Hematopoietic multipotent progenitor cell treated with erythropoietin and hydrocortisone succinate and interleukin-3 and kit ligand, for 6 days (in vitro differentiated cells): ENCODE data around the gene INCA1.
"Not testable (repeated sequence)": the region's sequence is repeated elsewhere in the genome, so short reads cannot be mapped to it uniquely, and the experiment has no call there.

Experiments
- DNase-seq: peaks from one replicate; pipeline ENCODE4 v3.0.0-alpha.2; 2015

Gene INCA1, protein sequence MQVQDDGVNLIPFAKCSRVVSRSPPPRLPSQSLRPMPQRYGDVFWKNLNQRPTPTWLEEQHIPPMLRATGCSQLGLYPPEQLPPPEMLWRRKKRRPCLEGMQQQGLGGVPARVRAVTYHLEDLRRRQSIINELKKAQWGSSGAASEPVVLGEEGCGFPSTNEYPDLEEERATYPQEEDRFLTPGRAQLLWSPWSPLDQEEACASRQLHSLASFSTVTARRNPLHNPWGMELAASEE

DNA sequence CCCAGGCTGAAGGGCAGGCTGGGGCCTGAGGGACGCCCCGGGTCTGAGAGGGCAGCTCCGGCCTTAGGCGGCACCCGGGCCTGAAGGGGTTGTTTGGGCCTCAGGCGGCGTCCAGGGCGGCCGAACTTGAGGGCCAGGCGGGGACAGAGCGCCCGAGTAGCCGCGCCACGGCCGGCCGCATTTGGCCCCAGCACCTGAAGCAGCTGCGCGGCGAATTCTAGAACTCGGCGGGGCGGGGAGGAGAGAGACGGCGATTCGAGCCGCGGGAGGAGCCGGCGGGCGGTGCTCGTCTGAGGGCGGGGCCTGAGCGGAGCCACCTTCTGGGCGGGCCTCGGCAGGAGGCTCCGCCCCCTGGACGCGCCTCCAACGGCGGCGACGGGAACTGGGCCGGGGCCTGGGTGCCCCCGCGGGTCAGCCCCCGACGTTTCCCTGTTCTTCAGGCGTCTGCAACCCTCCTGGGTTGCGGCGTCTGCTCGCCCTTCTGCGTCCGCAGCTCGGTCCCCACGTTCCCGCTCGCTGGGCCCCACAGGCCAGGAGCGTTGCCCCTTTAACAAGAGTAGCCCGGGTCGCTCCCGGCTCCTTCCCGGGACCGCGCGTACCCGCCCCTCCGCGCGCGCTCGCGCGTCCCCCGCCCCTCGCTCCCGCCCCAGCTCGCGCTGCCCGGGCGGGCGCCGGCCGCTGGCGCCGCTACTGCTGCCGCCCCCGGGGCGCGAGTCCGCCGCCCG is at the start of gene INCA1, which contains the start of gene KIF1C:
Gene INCA1, minus strand, starts transcription at position 221 of the 725 bp plus-strand sequence. CDS start 3,085 bp downstream, outside the sequence.
Gene KIF1C, plus strand, starts transcription at position 649 of the 725 bp plus-strand sequence. CDS start 2,297 bp downstream, outside the sequence.
- peak; percentile 95 for DNase-seq

DNA sequence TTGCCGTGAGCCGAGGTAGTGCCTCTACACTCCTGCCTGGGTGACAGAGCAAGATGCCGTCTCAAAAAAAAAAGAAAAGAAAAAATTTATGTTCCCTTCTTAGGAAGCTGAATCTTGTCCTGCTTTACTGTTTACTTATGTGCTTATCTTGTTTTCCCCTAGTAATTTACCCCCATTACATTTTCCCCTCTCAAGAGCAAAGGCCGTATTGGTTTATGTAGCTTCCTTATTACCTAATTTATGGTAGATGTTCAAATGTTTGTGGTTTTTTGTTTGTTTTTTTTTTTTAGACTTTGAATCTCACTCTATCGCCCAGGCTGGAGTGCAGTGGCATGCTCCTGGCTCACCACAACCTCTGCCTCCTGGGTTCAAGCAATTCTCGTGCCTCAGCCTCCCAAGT is 48.2 kb upstream of the INCA1 start:
- no peak for DNase-seq

DNA sequence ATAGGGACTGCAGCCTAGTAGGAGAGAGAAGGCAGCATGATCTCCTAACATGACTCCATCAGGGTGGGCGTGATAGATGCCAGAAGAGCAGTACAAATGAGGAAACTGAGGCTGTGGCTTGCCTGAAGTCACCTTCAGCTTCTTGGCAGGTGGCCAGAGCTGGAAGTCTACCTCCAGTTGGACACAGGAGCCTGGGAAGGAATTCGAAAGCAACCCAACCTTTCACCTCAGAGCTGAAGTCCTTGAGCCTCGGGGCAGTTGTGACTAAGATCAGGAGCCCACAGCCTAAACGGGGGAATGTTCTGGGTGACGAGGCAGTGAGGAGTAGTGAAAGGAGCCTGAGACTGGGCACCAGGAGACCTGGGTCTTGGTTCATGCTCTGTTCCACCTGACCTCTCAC is 47.3 kb upstream of the INCA1 start:
- DNase-seq = no peak

DNA sequence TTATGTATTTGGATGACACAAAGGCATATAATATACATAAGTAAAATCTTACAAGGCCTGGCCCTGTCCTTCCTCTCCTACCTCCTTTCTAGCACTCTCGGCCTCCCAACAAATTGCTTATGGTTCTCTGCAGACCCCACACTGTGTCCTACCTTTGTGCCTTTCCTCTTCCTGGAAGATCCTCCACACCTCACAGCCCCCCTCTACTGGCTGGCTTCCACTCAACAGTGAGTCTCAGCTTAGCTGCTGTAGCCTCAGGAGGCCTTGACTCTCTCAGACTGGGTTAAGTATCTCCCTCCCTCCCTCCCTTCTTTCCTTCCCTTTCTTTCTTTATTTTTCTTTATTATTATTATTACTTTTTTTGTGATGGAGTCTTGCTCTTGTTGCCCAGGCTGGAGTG is 46.2 kb upstream of the INCA1 start:
- no peak for DNase-seq

DNA sequence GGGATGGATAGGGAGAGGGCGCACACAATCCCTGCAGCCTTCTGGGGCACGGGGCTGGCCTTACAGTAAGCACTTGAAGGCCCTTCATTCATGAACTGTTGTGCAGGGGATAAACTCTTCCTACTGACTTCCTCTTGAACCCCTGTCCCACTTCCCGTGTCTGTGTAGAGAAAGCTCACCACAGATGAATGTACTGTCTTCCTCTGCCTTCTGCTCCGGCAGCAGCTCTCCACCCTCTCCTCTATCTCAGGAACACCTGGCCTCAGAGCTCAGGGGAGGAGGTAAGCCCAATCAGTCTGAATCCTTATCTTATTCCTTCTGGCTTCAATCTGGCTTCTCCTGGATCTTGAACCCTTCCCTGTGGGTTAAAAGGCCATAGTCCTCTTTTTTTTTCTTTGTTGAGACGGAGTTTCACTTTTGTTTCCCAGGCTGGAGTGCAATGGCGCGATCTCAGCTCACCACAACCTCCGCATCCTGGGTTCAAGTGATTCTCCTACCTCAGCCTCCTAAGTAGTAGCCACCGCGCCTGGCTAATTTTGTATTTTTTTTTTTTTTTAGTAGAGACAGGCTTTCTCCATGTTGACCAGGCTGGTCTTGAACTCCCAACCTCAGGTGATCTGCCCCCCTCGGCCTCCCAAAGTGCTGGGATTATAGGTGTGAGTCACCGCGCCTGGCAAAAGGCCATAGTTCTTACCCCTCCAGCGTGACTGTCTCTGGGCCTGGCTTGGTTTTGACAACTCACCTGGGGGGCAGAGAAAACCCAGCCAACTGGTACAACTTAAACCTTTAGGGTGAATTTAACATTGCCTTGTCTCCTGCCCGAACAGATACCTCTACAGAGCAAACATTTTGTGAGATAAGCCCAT is 45.1 kb upstream of the INCA1 start:
- DNase-seq = no peak

DNA sequence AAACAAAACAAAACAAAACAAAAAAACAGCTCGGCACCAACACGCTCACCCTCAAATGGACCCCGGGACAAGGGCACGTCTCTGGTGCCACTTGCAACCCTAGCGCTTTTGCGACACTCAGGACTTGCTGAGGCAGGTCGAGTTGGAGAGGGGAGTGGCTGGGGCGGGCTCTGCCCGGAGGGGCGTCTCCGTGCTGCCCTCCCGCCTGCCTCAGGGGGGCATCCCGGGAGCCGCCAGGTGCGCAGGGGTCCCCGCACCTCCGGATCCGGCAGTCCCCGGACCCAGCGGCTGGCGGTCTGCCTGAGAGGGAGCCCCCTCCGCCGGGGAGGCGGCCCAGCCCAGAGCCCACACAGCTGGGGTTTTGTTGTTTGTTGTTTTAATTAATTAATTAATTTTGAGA is 38.0 kb upstream of the INCA1 start, which contains the start of gene SLC52A1:
Gene SLC52A1, minus strand, starts transcription at position 112 of the 400 bp plus-strand sequence. CDS start 820 bp downstream, outside the sequence.
- no peak for DNase-seq

DNA sequence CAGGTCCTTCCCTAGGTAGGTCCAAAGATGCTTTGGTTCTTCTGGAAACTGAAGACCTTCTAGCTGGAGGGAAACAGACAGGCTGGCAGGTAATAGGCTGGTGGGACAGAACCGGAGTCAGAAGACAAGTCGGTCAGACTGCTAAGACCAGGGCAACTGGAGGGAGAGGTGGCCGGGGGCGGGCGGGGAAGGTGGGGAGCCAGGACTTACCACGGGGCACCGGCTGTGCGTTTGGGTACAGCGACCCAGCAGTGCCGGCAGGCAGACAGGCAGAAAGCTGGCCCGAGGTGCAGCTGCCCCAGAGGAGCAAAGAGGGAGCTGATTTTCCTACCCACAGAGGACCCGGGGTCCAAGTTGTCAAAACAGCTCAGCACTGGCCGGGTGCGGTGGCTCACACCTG is 37.3 kb upstream of the INCA1 start:
- DNase-seq = no peak

DNA sequence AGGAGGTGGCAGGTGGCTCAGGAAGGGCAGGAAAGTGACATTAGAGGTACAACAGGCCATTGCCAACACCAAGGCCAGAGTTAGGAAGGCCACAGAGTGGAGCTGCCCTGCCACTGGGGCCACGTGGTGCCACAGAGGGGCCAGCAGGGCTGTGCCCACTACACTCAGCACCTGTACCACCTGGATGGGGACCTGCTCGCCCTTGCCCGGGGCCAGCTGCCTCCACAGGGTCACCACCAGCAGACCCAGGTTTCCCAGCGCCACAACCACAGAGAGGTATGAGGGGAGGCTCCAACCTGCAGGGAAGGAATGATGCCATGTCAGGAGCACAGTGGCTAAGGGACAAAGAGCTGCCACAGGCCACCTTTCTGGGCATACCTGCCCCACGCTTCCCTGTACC is 36.7 kb upstream of the INCA1 start:
- no peak for DNase-seq

DNA sequence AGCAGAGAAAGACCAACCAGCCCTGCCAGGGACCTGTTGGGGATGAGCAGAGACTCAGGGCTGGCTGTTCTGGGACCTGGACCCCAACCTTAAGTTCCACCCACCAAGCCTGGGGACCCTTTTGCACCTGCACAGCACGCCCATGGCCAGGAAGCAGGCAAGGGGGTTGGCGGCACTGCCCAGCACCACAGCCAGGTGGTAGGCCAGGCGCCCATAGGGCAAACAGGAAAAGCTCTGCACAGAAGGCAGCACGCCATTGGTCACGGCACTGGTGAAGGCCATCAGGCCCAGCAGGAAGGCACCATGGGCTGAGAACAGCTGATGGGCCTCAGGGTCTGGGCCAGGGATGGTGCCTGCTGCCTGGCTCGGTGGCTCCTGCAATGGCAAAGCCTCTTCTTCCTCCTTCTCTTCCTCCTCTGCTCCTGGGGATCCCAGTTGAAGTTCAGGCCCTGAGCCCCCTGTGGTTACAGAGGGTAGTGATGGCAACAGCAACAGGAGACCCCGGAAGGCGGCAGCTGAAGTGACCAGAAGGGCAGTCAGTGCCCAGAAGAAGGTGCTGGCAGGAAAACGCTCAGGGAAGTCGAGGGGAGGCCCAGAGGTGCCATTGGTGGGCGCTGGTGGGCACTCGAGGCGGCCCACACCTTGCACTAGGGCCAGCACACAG is 36.2 kb upstream of the INCA1 start:
- no peak for DNase-seq

DNA sequence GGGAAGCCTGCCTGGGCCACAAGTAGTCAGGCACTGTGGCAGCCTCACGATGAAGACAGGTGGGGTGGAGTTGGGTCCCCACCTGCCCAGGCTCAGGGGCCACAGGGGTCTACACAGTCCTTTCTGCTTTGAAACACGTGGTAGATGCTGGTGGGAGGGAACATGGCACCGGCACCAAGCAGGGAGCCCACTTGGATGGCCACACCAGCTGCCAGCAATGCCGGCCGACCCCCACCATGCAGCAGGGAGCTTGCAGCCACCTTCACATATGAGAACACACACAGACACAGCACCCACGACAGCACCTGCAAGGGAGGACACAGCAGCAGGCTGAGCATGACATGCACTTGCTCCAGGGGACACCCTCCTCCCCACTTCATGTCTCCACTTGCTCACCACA is 35.5 kb upstream of the INCA1 start:
- no peak for DNase-seq

DNA sequence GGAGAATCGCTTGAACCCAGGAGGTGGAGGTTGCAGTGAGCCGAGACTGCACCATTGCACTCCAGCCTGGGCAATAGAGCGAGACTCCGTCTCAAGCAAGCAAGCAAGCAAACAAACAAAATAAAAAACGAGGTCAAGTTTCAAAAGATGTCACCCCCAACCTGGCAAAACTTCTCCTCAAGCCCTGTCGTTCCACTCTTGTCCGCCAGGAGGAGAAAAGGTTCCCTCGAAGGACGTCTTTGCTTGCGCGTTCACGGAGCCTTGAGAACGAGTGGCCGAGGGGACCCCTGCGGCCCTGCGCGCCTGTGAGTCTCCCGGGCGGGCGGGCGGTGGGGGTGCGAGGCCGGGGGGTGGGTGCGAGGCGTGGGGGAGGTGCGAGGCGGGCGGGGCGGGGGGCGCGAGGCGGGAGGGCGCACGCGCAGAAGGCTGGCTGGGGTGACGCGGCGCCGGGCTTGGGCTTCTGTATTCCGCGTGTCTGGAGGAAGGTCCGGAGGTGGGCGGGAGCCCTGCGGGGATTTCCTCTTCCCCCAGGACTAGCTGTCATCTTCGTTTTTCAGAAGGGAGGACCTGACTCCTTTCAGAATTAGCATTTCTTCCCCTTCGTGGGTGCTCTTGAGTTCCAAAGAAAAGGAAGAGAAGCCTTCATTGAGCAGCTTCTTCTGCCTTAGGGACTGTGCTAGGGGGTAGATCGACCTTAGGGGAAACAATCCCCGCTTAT is 34.2 kb upstream of the INCA1 start:
- DNase-seq = peak; percentile 90

DNA sequence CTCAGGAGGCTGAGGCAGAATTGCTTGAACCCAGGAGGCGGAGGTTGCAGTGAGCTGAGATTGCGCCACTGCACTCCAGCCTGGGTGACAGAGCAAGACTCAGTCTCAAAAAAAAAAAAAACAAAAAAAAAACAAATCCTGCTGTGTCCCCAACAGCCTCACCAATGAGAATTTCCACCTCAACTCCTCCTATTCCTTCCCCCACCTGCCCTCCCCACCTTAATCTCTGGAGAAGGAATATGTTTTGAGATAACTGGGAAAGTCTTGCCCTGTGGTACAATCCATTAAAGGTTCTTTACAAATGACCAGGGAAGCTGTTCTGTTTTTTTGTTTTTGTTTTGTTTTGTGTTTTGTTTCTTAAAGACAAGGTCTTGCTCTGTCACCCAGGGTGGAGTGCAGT is 32.8 kb upstream of the INCA1 start:
- DNase-seq = not testable (repeated sequence)

DNA sequence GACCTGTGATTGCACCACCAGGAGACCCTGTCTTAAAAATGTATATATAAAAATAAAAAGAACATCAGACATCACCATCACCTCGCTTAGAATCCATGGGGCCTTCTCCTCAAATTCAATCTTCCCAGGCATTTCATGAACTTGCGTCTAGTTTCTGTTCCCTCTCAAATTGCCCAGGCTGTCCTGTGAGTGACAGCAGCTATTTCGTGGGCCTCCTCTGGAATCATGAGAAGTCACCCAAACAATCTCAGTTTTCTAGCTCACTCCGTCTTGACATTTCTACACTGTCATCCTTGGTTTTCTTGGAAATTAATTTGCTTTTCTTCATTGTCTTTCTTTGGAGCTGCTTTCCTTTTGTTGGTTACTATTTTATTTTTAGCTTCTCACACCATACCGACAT is 30.6 kb upstream of the INCA1 start:
- no peak for DNase-seq

DNA sequence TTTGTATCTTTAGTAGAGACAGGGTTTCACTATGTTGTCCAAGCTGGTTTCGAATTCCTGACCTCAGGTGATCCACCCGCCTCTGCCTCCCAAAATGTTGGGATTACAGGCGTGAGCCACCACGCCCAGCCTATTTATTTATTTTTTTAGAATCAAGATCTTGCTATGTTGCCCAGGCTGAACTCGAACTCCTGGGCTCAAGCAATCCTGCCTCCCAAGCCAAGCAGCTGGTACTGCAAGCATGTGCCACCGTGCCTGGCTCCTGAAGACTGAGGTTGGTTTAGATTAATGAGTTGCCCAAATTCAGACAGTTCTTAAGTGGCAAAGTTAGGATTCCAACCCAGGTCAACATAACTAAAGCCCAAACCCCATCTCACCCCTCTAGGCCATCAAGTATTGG is 30.0 kb upstream of the INCA1 start:
- DNase-seq = peak; percentile 2

DNA sequence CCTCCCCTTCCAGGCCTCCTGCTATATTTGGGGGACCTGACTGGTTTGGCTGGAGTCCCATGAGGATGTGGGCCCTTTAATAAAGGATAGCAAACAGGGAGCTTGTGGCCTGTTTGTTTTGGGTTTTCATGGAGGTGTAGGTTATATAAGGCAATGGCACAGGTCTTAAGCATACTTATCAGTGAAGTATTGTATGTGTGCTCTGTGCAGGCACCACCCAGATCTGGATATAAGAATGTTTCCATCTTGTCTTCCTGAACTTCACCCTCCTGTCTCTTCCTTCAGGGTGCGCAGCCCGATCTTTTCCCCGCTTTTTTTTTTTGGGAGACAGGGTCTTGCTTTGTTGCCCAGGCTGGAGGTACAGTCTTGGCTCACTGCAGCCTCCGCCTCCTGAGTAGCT is 27.3 kb upstream of the INCA1 start:
- DNase-seq = no peak

DNA sequence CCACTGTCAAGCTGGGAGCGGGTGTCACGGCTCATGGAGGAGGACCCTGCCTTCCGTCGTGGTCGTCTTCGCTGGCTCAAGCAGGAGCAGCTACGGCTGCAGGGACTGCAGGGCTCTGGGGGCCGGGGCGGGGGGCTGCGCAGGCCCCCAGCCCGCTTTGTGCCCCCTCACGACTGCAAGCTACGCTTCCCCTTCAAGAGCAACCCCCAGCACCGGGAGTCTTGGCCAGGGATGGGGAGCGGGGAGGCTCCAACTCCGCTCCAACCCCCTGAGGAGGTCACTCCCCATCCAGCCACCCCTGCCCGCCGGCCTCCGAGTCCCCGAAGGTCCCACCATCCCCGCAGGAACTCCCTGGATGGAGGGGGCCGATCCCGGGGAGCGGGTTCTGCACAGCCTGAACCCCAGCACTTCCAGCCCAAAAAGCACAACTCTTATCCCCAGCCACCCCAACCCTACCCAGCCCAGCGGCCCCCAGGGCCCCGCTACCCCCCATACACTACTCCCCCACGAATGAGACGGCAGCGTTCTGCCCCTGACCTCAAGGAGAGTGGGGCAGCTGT is 26.3 kb upstream of the INCA1 start:
- no peak for DNase-seq

DNA sequence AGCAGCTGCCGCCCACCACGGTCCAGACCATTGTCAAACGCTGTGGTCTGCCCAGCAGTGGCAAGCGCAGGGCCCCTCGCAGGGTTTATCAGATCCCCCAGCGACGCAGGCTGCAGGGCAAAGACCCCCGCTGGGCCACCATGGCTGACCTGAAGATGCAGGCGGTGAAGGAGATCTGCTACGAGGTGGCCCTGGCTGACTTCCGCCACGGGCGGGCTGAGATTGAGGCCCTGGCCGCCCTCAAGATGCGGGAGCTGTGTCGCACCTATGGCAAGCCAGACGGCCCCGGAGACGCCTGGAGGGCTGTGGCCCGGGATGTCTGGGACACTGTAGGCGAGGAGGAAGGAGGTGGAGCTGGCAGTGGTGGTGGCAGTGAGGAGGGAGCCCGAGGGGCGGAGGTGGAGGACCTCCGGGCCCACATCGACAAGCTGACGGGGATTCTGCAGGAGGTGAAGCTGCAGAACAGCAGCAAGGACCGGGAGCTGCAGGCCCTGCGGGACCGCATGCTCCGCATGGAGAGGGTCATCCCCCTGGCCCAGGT is 24.9 kb upstream of the INCA1 start:
- DNase-seq = no peak

DNA sequence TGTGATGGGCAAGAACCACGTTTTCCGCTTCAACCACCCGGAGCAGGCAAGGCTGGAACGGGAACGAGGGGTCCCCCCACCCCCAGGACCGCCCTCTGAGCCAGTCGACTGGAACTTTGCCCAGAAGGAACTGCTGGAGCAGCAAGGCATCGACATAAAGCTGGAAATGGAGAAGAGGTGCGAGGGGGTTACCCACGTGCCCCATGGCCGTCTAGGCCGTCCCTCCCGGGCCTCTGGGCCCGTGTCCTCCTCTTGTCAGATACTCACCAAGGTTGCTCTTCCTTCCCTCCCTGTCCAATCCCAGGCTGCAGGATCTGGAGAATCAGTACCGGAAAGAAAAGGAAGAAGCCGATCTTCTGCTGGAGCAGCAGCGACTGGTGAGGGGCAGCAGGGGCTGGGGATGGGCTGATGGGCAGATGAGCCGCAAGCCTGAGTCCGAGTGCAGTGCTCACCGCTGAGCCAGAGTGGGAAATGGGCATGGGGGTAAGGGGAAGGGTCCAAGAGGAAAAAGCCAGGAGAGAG is 23.2 kb upstream of the INCA1 start:
- DNase-seq = no peak

DNA sequence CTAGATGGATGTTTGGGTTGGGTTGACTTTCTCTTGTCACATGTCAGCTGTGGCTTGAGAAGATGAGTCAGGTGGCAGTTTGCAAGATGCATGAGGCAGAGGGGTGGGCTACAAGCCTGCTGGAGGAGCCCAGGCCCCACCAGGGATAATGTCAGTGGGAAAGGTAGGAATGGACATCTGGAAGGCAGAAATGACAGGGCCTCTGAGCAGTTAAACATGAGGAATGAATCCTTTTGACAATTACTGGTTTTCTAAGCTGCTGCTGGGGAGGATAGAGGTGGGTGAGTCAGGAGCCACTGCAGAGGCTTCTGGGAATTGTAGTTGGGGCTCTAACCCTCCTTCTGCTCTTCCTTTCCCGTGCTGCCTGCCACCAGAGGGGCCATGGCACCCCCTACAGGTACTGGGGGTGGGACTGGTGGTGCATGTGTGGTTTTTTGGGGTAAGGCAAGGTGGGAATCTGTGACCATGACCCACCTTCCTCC is 22.2 kb upstream of the INCA1 start:
- peak; percentile 60 for DNase-seq

DNA sequence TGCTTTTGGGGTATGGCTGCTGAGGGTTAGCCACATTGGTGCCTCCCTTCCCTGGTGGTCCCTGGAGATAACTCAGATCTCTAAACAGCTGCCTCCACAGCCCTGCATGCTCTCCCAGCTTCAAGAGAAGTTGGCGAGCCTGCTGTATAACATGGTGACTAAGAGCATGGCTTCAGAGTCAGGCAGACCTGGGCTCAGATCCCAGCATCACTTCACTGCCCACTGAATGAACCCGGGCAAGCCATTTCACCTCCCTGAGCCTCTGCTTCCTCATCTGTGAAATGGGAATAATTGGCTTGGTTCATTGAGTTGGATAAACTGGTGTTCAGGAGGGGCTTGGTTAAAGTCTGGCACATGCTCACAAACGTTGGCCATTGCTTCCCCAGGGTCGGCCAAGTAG is 17.0 kb upstream of the INCA1 start:
- DNase-seq = no peak

DNA sequence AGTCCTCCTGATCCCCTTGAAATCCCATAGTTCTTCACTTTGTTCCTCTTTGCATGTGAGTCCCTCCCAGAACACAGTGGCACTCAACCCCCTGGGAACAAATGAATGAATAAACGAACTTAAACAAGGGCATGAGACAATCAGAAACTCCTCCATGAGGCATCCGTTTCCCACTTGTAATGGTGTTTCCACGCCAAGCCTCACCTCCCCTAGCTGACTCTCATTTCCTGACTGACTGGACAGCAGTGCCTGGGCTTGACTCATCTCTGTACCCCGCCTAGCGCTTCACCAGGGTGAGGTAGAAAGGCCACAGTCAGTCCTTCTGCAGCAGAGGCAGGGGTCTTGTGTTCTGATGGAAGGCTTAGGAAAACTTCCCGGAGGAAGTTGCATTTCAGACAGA is 14.6 kb upstream of the INCA1 start:
- no peak for DNase-seq
